GM21360 (cell line): ENCODE results near the gene AKR1E2.

Experiments used
- ATAC-seq: cut with Tn5 transposase; IDR thresholded peaks from one replicate; pipeline ENCODE4 v1.9.1; 2021; ENCODE audit warnings: mild to moderate bottlenecking, moderate library complexity; ENCODE audit not compliant: unreplicated experiment

The AKR1E2 gene

GRCh38 chr10:4825868-4826791 is at the start of gene AKR1E2:
Gene AKR1E2, plus strand, starts transcription at chr10:4826207. Its CDS starts 118 bp downstream, at chr10:4826325.
- no peak for ATAC-seq

- no peak for ATAC-seq
Observed at GRCh38 chr10:4776234-4776638, 49.8 kb upstream of the AKR1E2 start.

- ATAC-seq = no peak
Observed at GRCh38 chr10:4778761-4779160, 47.2 kb upstream of the AKR1E2 start.

GRCh38 chr10:4780091-4780490 is 45.9 kb upstream of the AKR1E2 start:
- ATAC-seq = no peak

- ATAC-seq = no peak
Observed at GRCh38 chr10:4780782-4781181, 45.2 kb upstream of the AKR1E2 start.

- no peak for ATAC-seq
Observed at GRCh38 chr10:4781955-4782354, 44.1 kb upstream of the AKR1E2 start.

GRCh38 chr10:4784667-4785333 is 41.2 kb upstream of the AKR1E2 start:
- no peak for ATAC-seq

GRCh38 chr10:4786043-4786839 is 39.8 kb upstream of the AKR1E2 start:
- no peak for ATAC-seq

GRCh38 chr10:4790045-4790444 is 36.0 kb upstream of the AKR1E2 start:
- ATAC-seq = no peak

- ATAC-seq = no peak
Observed at GRCh38 chr10:4790922-4791321, 35.1 kb upstream of the AKR1E2 start.

GRCh38 chr10:4792381-4792780 is 33.6 kb upstream of the AKR1E2 start:
- no peak for ATAC-seq

- no peak for ATAC-seq
Observed at GRCh38 chr10:4801405-4801804, 24.6 kb upstream of the AKR1E2 start.

GRCh38 chr10:4802711-4803487 is 23.1 kb upstream of the AKR1E2 start:
- ATAC-seq = no peak

GRCh38 chr10:4803822-4804221 is 22.2 kb upstream of the AKR1E2 start:
- no peak for ATAC-seq

- ATAC-seq = no peak
Observed at GRCh38 chr10:4804465-4804864, 21.5 kb upstream of the AKR1E2 start.

GRCh38 chr10:4806534-4806933 is 19.5 kb upstream of the AKR1E2 start:
- ATAC-seq = no peak

GRCh38 chr10:4807761-4808507 is 18.1 kb upstream of the AKR1E2 start:
- peak; percentile 59 for ATAC-seq

- no peak for ATAC-seq
Observed at GRCh38 chr10:4809156-4809555, 16.9 kb upstream of the AKR1E2 start.

- ATAC-seq = no peak
Observed at GRCh38 chr10:4810092-4810491, 15.9 kb upstream of the AKR1E2 start.

GRCh38 chr10:4812046-4812445 is 14.0 kb upstream of the AKR1E2 start:
- no peak for ATAC-seq
